Spinal cord (tissue), 10 donors: ENCODE data around the gene BIRC5. TPM values are rescaled to one million over a fixed set of nuclear protein-coding genes. Genes with fewer than 3 reads are reported as not detected.
A peak's percentile ranks its signal among the peaks of the same experiment; 100 is the strongest.
"Not testable (repeated sequence)": the region's sequence is repeated elsewhere in the genome, so short reads cannot be mapped to it uniquely, and the experiment has no call there.

Experiments used
- DNase-seq, 6 donors: peaks; one replicate each; pipeline versions ENCODE4 v3.0.0 to v3.0.0-alpha.2; 2013 to 2015; ENCODE audit warnings: low spot score in 6 of 6, low read depth in 4 of 6
- H3K27ac ChIP-seq: one replicate; pipeline ENCODE4 v1.5.1; 2013; ENCODE audit warnings: low read depth, low read length, control low read depth
- H3K27me3 ChIP-seq: one replicate; pipeline ENCODE4 v1.6.1; 2013; ENCODE audit warnings: low read length; ENCODE audit not compliant: control insufficient read depth, insufficient read depth
- H3K36me3 ChIP-seq: one replicate; pipeline ENCODE4 v1.6.1; 2013; ENCODE audit warnings: low read length; ENCODE audit not compliant: control insufficient read depth, insufficient read depth
- H3K4me1 ChIP-seq: one replicate; pipeline ENCODE4 v1.6.1; 2013; ENCODE audit warnings: low read length; ENCODE audit not compliant: control insufficient read depth, insufficient read depth
- H3K4me3 ChIP-seq: one replicate; pipeline ENCODE4 v1.5.1; 2013; ENCODE audit warnings: low read depth, low read length, control low read depth
- H3K9me3 ChIP-seq: one replicate; pipeline ENCODE4 v1.6.1; 2013; ENCODE audit warnings: low read length; ENCODE audit not compliant: control insufficient read depth, insufficient read depth
- WGBS: methylation state at CpG from one replicate; pipeline ENCODE4 v1.1.5; 2013; ENCODE audit warnings: missing lambda C conversion rate; ENCODE audit not compliant: insufficient coverage; 5-methylcytosine and 5-hydroxymethylcytosine counted together
- polyA plus RNA-seq, 2 donors: library from polyadenylated mRNA; unstranded; fragments of 120-200 nt; gene quantifications; one replicate each; pipeline ENCODE4 v1.2.1, GENCODE V29; 2013; ENCODE audit not compliant: insufficient read length in 2 of 2
- total RNA-seq, 2 donors: library from RNA; depleted of rRNA in 1 of 2; stranded (reverse); fragments of 120-200 nt in 1 of 2; fragments of >200 nt in 1 of 2; gene quantifications; one replicate each; pipeline versions ENCODE4 v1.2.3 to v1.2.4, GENCODE V29; 2013 to 2014
- donor health status: healthy.

BIRC5 gene
- total and polyA plus RNA-seq, 4 donors = 13.2 to 23.0 (median 18.7) TPM

DNA sequence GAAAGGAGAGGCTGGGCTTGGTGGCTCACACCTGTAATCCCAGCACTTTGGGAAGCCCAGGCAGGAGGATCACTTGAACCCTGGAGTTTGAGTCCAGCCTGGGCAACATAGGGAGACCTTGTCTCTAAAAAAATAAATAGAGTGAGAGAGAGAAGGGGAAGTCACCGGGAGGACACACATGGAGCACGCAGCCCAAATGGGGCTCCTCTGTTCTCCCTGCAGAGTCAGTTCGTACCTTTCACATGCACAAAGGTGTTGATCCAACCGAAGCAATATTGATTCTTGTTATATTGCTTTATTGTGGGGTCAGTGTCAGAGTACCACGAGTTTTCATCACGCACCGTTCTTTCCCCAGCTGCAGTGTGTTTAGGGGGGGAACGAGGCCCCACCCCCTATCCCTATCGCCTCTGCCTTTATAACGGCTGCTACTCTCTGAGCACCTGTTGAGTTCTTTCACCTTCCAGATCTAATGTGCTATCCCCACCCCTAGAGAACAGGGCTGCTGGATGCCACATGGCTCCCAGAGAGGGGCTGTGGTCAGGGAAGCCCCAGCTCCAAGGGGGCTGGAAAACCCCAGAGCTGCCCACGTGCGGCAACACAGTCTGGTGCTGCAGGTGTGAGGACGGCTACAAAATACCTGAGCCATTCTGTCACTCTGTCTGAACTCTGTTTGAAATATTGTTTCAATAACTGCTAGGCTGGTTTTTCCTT, 16.4 kb downstream of the BIRC5 start:
- 68% methylated on average over 11 of the region's 13 CpGs for WGBS
- Histone ChIP-seq H3K9me3 (no peaks in the 10 kb centered on the region), H3K27me3 (peaks cover 29% of the 10 kb centered on the region), H3K36me3 (no peaks in the 10 kb centered on the region), H3K4me3 (no peak overlapping the region), H3K4me1 (peaks cover 19% of the 10 kb centered on the region), H3K27ac (no peak overlapping the region)
- no peak for DNase-seq

DNA sequence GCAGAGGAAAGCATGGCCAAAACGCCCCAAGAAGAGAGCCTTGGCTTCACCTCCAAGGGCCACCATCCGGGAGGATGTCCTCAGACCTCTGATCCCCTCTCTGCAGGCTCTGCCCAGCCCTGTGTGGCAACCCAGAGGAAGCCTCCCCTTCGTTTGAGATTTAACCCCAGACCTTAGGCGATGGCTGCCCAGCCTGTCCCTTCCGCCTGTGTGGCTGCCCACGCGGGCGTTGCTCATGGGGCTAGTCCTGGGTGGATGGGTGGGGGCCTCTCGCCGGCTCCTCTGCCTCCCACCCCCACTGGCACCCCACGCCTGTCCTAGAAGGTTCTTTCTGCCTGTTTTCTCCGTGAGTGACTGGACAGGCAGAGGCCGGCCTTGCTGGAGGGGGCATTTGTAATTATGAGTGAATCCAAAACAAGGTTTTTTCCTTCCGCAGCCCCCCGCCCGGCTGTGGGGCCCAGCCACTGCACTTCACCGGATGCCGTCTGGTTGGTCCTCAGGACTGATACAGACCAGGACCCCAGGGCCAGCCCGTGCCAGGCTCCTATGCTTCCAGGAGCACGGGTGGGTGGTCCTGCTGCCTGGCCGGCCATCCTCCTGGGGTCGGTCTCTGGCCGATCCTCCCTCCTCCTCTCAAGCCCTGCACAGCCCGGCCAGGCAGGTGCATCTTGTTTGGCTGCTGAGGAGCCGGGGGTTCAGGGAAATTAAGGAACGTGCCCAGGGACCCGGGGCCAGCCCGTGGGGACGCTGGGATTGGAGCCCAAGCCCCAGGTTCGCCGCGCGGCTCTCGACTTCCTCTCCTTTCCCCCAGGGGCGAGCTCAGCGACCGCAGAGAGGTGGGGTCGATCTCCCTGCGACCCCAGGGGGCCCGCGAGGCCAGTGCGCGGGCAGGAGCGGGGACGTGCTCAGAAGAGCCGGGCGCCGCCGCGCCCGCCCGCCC, 17.2 kb downstream of the BIRC5 start, which contains the start of gene TMEM235:
Gene TMEM235 (plus strand): TSS at position 636 of the 940 bp plus-strand sequence. CDS start 393 bp downstream, outside the sequence.
- Histone ChIP-seq H3K27me3 (peaks cover 29% of the 10 kb centered on the region), H3K27ac (no peak within 1 kb of the TSS)
- 18% methylated on average over 49 of the region's 52 CpGs for whole genome bisulfite sequencing

DNA sequence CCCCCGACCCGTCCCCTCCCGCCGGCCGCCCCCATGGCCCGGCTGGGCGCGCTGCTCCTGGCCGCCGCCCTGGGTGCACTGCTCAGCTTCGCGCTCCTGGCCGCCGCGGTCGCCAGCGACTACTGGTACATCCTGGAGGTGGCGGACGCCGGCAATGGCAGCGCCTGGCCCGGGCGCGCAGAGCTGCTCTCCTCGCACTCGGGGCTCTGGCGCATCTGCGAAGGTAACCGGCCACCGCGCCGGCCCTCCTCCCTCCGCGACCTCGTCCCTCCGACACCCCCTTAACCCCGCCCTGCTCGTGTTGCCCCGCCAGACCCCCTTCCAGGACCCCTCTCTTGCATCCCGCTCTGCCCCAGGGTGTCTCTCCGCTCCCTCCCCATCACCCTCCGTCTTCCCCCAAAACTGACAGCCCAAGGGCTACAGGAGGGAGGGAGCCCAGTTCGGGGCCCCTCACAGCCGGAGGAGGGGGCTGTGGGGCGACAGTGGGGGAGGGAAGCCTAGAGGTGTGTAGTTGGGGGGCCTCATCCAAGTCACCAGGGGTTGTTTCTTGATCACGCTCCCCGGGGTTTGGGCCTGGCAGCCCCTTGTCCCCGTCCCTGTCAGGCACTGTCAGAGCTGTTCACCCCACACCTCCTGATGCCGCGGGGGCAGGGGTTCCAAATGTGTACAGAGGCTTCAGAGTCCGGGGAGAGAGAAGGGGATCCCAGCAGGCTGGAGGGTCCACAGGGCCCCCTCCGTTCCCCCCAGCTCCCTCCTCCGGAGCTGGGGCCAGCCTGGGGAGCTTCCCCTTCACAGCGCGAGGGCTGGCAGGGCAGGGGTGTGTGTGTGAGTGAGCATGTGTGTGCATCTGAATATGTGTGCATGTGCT, 18.2 kb downstream of the BIRC5 start:
- peak in 1 of 6 donors; percentile 17 for DNase-seq
- Histone ChIP-seq H3K27me3 (peaks cover 29% of the 10 kb centered on the region), H3K4me3 (no peak overlapping the region), H3K36me3 (no peaks in the 10 kb centered on the region), H3K27ac (no peak overlapping the region), H3K4me1 (peaks cover 19% of the 10 kb centered on the region), H3K9me3 (no peaks in the 10 kb centered on the region)
- 6% methylated on average over 45 of the region's 55 CpGs for WGBS

More for the DNA sequence above, 17.2 kb downstream of the BIRC5 start, which contains the start of gene TMEM235:
- Histone ChIP-seq H3K9me3 (no peaks in the 10 kb centered on the region), H3K36me3 (no peaks in the 10 kb centered on the region), H3K4me1 (peaks cover 19% of the 10 kb centered on the region), H3K4me3 (no peak within 1 kb of the TSS)
- peak in 1 of 6 donors; percentile 3 for DNase-seq

DNA sequence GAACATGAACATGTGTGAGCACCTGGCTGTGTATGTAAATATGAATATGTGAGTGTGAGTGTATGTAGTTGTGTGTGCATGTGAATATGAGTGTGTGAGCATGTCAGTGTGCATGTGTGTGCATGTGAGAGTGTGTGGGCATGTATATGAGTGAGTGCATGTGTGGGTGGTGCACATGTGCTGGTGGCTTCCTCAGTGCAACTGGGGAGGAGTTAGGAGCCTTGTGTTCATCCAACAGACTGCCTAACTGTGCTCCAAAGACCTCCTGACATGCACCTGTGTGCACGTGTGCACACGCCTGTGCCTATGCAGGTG, 18.8 kb downstream of the BIRC5 start:
- no peaks in the 10 kb centered on the region for H3K9me3 ChIP-seq
- peaks cover 22% of the 10 kb centered on the region for H3K4me1 ChIP-seq
- DNase-seq = peak in 1 of 6 donors; percentile 1
- H3K27me3 ChIP-seq = peaks cover 29% of the 10 kb centered on the region
- 71% methylated on average over 2 of the region's 2 CpGs for WGBS
- no peak overlapping the region for H3K27ac ChIP-seq
- H3K36me3 ChIP-seq = no peaks in the 10 kb centered on the region
- no peak overlapping the region for H3K4me3 ChIP-seq

DNA sequence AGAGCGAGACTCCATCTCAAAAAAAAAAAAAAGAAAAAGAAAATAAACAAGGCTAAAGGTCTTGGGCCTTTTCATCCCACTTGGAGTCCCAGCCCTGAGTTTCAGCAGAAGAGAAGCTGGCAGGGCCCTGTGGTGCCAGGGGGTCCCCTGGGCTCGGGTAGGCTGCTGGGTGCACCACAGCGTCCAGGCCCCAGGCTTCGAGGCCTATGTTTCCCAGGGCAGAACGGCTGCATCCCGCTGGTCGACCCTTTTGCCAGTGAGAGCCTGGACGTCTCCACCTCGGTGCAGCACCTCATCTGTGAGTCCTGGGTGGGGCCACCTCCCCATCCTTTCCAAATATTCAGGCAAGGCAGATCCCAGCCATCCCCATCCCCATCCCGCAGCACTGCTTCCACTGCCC, 19.6 kb downstream of the BIRC5 start:
- Histone ChIP-seq H3K4me1 (peaks cover 31% of the 10 kb centered on the region), H3K9me3 (no peaks in the 10 kb centered on the region), H3K27ac (no peak overlapping the region), H3K36me3 (no peaks in the 10 kb centered on the region), H3K27me3 (peaks cover 29% of the 10 kb centered on the region), H3K4me3 (no peak overlapping the region)
- DNase-seq = peak in 1 of 6 donors; percentile 0
- WGBS = 88% methylated on average over 7 of the region's 10 CpGs

DNA sequence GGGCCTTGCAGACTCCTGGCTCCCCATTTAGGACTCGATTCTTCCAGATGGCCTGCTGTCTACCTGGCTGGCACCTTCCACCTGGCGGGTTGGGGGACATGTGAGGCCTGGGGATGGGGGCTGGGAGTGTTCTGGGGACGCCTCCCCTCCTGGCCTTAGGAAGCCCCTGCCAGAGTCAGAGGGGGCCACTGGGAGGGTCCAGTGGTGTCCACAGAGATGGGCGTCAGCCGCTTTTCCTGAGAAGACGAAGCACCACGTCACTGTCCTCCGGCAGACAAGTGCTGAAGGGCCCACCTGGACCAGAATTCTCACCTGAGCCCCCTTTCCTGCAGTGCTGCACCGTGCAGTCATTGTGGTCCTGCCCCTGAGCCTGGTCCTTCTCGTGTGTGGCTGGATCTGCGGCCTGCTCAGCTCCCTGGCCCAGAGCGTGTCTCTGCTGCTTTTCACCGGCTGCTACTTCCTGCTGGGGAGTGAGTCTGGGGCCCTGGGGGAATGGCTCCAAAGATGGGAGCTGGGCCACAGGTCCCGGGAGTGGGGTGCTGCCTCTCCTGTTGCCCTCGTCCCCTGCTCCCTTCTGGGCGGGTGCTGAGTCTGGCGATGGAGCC, 20.3 kb downstream of the BIRC5 start:
- Histone ChIP-seq H3K27me3 (peaks cover 29% of the 10 kb centered on the region), H3K4me1 (peaks cover 33% of the 10 kb centered on the region), H3K36me3 (no peaks in the 10 kb centered on the region), H3K9me3 (no peaks in the 10 kb centered on the region), H3K4me3 (no peak overlapping the region), H3K27ac (no peak overlapping the region)
- DNase-seq = no peak
- 84% methylated on average over 15 of the region's 17 CpGs for WGBS

DNA sequence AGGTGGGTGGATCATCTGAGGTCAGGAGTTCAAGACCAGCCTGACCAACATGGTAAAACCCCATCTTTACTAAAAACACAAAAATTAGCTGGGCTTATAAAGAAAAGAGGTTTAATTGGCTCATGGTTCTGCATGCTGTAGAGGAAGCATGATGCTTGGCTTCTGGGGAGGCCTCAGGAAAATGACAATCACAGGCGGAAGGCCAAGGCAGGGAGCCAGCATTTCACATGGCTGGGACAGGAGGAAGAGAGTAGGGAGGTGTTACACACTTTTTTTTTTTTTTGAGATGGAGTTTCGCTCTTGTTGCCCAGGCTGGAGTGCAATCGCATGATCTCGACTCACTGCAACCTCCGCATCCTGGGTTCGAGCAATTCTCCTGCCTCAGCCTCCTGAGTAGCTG, 21.0 kb downstream of the BIRC5 start:
- H3K4me3 ChIP-seq, H3K27ac ChIP-seq, H3K36me3 ChIP-seq, H3K9me3 ChIP-seq: not testable (repeated sequence)
- peak in 2 of 6 donors; percentile 28 to 64 for DNase-seq
- Histone ChIP-seq H3K27me3 (peaks cover 29% of the 10 kb centered on the region), H3K4me1 (peaks cover 33% of the 10 kb centered on the region)
- 79% methylated on average over 2 of the region's 6 CpGs for WGBS

DNA sequence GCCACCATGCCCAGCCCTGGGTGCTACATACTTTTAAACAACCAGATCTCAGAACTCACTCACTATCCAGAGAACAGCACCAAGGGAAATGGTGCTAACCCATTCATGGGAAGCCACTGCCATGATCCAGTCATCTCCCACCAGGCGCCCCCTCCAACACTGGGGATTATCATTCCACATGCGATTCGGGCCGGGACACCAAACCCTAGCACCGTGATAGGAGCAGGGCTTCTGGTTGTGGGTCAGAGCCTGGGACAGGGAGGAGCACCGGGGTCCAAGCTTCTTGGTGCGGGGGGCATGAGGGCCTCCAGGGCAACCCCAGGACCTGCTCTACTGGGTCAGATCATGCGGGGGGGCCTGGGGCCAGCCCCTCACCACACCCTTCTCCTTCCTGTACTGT, 21.8 kb downstream of the BIRC5 start:
- H3K27ac ChIP-seq = no peak overlapping the region
- WGBS = 86% methylated on average over 8 of the region's 8 CpGs

More for the DNA sequence above, 21.8 kb downstream of the BIRC5 start:
- DNase-seq = no peak
- peaks cover 31% of the 10 kb centered on the region for H3K4me1 ChIP-seq
- H3K27me3 ChIP-seq = peaks cover 22% of the 10 kb centered on the region
- H3K36me3 ChIP-seq = no peaks in the 10 kb centered on the region
- no peak overlapping the region for H3K4me3 ChIP-seq
- H3K9me3 ChIP-seq = no peaks in the 10 kb centered on the region
